ENCODE measurements around the gene IFIT1B. TPM values are rescaled to one million over a fixed set of nuclear protein-coding genes. Genes with fewer than 3 reads are reported as not detected.

IFIT1B gene
- total RNA-seq, 1 experiment from 2014 or later, result not detected

- no peaks in the 10 kb centered on the region for H4K20me1 ChIP-seq (ENCODE audit: insufficient read depth)
- no peak overlapping the region for H3K4me3 ChIP-seq (replicated peaks in 1 of 2; ENCODE audit: low read depth in 1 of 2, low read length in 2 of 2)
- H3K4me1 ChIP-seq (ENCODE audit: control insufficient read depth in 1 of 2, insufficient read depth in 2 of 2, low read length in 2 of 2), result peaks cover 2 to 11% of the 10 kb centered on the region in 2 experiments; a peak in 3 of 4 replicates
- H3K79me2 ChIP-seq (ENCODE audit: insufficient read depth, low read length), result no peaks in the 10 kb centered on the region
- ATAC-seq (no peak), DNase-seq (ENCODE audit: low read depth, low spot score) (no peak)
- no peak overlapping the region for H3K9ac ChIP-seq (ENCODE audit: low read length)
- ChIA-PET POLR2A (no interaction called here), RAD21 (ENCODE audit: low non-redundant PET in 1 of 2, low total read pairs in 2 of 2, uncharacterized antibody in 2 of 2, unreplicated experiment in 2 of 2) (no interaction called here), CTCF (no interaction called here)
- H3K27me3 ChIP-seq (ENCODE audit: insufficient read depth, low read length), result no peaks in the 10 kb centered on the region
- H3K27ac ChIP-seq (ENCODE audit: low read depth, low read length), result no peak overlapping the region
- no peaks in the 10 kb centered on the region for H3K9me2 ChIP-seq (ENCODE audit: insufficient read depth)
- no peak overlapping the region for H3K4me2 ChIP-seq (ENCODE audit: low read length)
- BruUV-seq (replicated peaks), result no TSS peak
- no peaks in the 10 kb centered on the region for H3K9me3 ChIP-seq (ENCODE audit: control insufficient read depth in 1 of 2, insufficient read depth in 1 of 2, low read depth in 1 of 2, low read length in 2 of 2)
- no peaks in the 10 kb centered on the region for H3K36me3 ChIP-seq (ENCODE audit: control insufficient read depth in 1 of 2, insufficient read depth in 2 of 2, low read length in 2 of 2)
- TF ChIP-seq ZFX (IDR thresholded peaks at IDR 0.05) (no peak), ELF1 (IDR thresholded peaks at IDR 0.05; ENCODE audit: borderline replicate concordance, low read depth) (no peak), ZNF274 (IDR thresholded peaks at IDR 0.05; ENCODE audit: low read depth, low read length) (no peak), FOSL1 (IDR thresholded peaks at IDR 0.05; ENCODE audit: low read depth) (no peak), SP1 (IDR thresholded peaks at IDR 0.05; ENCODE audit: low read depth) (no peak), EZH2 (IDR thresholded peaks at IDR 0.05) (no peak), EZH2phosphoT487 (IDR thresholded peaks at IDR 0.05; ENCODE audit: borderline replicate concordance) (no peak), TCF7L2 (IDR thresholded peaks at IDR 0.05; ENCODE audit: borderline replicate concordance, extremely low read depth, insufficient read depth, insufficient read length) (no peak), CEBPB (IDR thresholded peaks at IDR 0.05; ENCODE audit: low read depth) (no peak), POLR2AphosphoS5 (IDR thresholded peaks at IDR 0.05; ENCODE audit: low read depth, low read length) (no peak), CTCF (IDR thresholded peaks at IDR 0.05 in 2 of 3, conservative IDR thresholded peaks at IDR 0.05 in 1 of 3; ENCODE audit: borderline replicate concordance in 1 of 3, insufficient read depth in 1 of 3, low read depth in 2 of 3, low read length in 2 of 3) (no peak), EGR1 (IDR thresholded peaks at IDR 0.05; ENCODE audit: low read depth) (no peak), ZBTB33 (IDR thresholded peaks at IDR 0.05; ENCODE audit: extremely low read depth, insufficient replicate concordance, low read length) (no peak), MAX (IDR thresholded peaks at IDR 0.05) (no peak), POLR2A (IDR thresholded peaks at IDR 0.05; ENCODE audit: borderline replicate concordance, extremely low read depth, insufficient read depth, insufficient read length) (no peak), ATF3 (IDR thresholded peaks at IDR 0.05) (no peak), RAD21 (IDR thresholded peaks at IDR 0.05; ENCODE audit: low read depth) (no peak), SRF (IDR thresholded peaks at IDR 0.05; ENCODE audit: low read depth) (no peak), SIN3A (IDR thresholded peaks at IDR 0.05; ENCODE audit: low read depth) (no peak), YY1 (IDR thresholded peaks at IDR 0.05; ENCODE audit: extremely low read depth, insufficient replicate concordance, low read depth, low read length) (no peak)
- intact Hi-C loops (cut with micrococcal nuclease), result no loop called here
- H2AFZ ChIP-seq (ENCODE audit: low read depth, low read length, poor library complexity, severe bottlenecking), result no peak overlapping the region
Measured at GRCh38 chr10:89393898-89394297, 16.0 kb downstream of the IFIT1B start.

All from HCT116 (cell line).